ENCODE data around the gene COX5A. TPM values are rescaled to one million over a fixed set of nuclear protein-coding genes. Genes with fewer than 3 reads are reported as not detected.
"Not testable (repeated sequence)": the region's sequence is repeated elsewhere in the genome, so short reads cannot be mapped to it uniquely, and the experiment has no call there.

COX5A gene
- polyA plus RNA-seq, 1 donor from 2014 or later = 155 TPM

DNA sequence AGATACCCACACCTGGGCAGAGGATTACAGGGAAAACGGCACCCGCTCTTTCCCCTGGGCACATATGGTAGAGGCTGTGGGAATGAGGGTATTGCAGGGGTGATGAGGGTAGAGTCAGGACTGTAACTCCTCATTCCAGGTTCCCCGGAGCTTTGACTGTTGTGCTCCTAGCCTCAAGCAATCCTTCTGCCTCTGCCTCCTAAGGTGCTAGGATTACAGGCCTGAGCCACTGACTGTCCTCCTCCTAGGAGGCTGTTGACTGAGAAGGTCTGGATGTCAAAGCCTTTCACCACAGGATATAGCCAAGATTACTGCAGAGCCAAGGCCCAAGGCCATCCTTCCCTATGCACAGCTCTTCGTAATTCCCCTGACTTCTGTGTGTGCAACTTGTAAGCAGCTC is 49.2 kb downstream of the COX5A start:
- H3K4me3 ChIP-seq (ENCODE audit: low read length) = peak overlapping the region; percentile 82
- no peak overlapping the region for H2AFZ ChIP-seq (ENCODE audit: low read depth, low read length)
- H3K36me3 ChIP-seq (ENCODE audit: insufficient read depth, low read length) = peaks cover 5% of the 10 kb centered on the region
- no peaks in the 10 kb centered on the region for H3K27me3 ChIP-seq (ENCODE audit: insufficient read depth, low read depth, low read length)
- no peak overlapping the region for H3K9ac ChIP-seq (ENCODE audit: low read length)
- H4K20me1 ChIP-seq (ENCODE audit: insufficient read depth) = no peaks in the 10 kb centered on the region
- no peak overlapping the region for H3K27ac ChIP-seq (ENCODE audit: low read length)
- no peaks in the 10 kb centered on the region for H3K9me2 ChIP-seq (ENCODE audit: insufficient read depth, low read length)
- no peaks in the 10 kb centered on the region for H3F3A ChIP-seq (ENCODE audit: insufficient read depth, low read length, poor library complexity, severe bottlenecking)
- no peaks in the 10 kb centered on the region for H3K79me2 ChIP-seq (replicated peaks; ENCODE audit: insufficient read depth, low read length)
- no peaks in the 10 kb centered on the region for H3K9me3 ChIP-seq (ENCODE audit: low read length)
- peak overlapping the region; percentile 72 for H3K4me2 ChIP-seq (ENCODE audit: low read length)
- no peak for TF ChIP-seq EP300 (conservative IDR thresholded peaks at IDR 0.05; ENCODE audit: poor library complexity, severe bottlenecking)
- no peak for TF ChIP-seq POLR2AphosphoS5 (IDR thresholded peaks at IDR 0.05)
- TF ChIP-seq, protein P1, sequence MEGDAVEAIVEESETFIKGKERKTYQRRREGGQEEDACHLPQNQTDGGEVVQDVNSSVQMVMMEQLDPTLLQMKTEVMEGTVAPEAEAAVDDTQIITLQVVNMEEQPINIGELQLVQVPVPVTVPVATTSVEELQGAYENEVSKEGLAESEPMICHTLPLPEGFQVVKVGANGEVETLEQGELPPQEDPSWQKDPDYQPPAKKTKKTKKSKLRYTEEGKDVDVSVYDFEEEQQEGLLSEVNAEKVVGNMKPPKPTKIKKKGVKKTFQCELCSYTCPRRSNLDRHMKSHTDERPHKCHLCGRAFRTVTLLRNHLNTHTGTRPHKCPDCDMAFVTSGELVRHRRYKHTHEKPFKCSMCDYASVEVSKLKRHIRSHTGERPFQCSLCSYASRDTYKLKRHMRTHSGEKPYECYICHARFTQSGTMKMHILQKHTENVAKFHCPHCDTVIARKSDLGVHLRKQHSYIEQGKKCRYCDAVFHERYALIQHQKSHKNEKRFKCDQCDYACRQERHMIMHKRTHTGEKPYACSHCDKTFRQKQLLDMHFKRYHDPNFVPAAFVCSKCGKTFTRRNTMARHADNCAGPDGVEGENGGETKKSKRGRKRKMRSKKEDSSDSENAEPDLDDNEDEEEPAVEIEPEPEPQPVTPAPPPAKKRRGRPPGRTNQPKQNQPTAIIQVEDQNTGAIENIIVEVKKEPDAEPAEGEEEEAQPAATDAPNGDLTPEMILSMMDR (IDR thresholded peaks at IDR 0.05; ENCODE audit: poor library complexity, severe bottlenecking) = no peak
- TF ChIP-seq, protein P2, sequence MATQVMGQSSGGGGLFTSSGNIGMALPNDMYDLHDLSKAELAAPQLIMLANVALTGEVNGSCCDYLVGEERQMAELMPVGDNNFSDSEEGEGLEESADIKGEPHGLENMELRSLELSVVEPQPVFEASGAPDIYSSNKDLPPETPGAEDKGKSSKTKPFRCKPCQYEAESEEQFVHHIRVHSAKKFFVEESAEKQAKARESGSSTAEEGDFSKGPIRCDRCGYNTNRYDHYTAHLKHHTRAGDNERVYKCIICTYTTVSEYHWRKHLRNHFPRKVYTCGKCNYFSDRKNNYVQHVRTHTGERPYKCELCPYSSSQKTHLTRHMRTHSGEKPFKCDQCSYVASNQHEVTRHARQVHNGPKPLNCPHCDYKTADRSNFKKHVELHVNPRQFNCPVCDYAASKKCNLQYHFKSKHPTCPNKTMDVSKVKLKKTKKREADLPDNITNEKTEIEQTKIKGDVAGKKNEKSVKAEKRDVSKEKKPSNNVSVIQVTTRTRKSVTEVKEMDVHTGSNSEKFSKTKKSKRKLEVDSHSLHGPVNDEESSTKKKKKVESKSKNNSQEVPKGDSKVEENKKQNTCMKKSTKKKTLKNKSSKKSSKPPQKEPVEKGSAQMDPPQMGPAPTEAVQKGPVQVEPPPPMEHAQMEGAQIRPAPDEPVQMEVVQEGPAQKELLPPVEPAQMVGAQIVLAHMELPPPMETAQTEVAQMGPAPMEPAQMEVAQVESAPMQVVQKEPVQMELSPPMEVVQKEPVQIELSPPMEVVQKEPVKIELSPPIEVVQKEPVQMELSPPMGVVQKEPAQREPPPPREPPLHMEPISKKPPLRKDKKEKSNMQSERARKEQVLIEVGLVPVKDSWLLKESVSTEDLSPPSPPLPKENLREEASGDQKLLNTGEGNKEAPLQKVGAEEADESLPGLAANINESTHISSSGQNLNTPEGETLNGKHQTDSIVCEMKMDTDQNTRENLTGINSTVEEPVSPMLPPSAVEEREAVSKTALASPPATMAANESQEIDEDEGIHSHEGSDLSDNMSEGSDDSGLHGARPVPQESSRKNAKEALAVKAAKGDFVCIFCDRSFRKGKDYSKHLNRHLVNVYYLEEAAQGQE (IDR thresholded peaks at IDR 0.05; ENCODE audit: borderline replicate concordance) = no peak
- no peak for TF ChIP-seq MXI1 (conservative IDR thresholded peaks at IDR 0.05; ENCODE audit: poor library complexity, severe bottlenecking)

- not testable (repeated sequence) for H3K79me2 ChIP-seq (replicated peaks; ENCODE audit: insufficient read depth, low read length); H3F3A ChIP-seq (ENCODE audit: insufficient read depth, low read length, poor library complexity, severe bottlenecking); H3K9ac ChIP-seq (ENCODE audit: low read length); H3K9me2 ChIP-seq (ENCODE audit: insufficient read depth, low read length); H3K36me3 ChIP-seq (ENCODE audit: insufficient read depth, low read length); H3K4me3 ChIP-seq (ENCODE audit: low read length); H3K27ac ChIP-seq (ENCODE audit: low read length); H3K4me2 ChIP-seq (ENCODE audit: low read length); H4K20me1 ChIP-seq (ENCODE audit: insufficient read depth); H3K27me3 ChIP-seq (ENCODE audit: insufficient read depth, low read depth, low read length); H2AFZ ChIP-seq (ENCODE audit: low read depth, low read length); H3K9me3 ChIP-seq (ENCODE audit: low read length)
These were observed 50.2 kb downstream of the COX5A start for GRCh38 chr15:74887537-74888193.

GRCh38 chr15:74885461-74885860 is 52.4 kb downstream of the COX5A start:
- H3K36me3 ChIP-seq (ENCODE audit: insufficient read depth, low read length) = no peaks in the 10 kb centered on the region
- no peak overlapping the region for H3K4me2 ChIP-seq (ENCODE audit: low read length)
- no peak overlapping the region for H3K9ac ChIP-seq (ENCODE audit: low read length)
- H3K27me3 ChIP-seq (ENCODE audit: insufficient read depth, low read depth, low read length) = no peaks in the 10 kb centered on the region
- H3K79me2 ChIP-seq (replicated peaks; ENCODE audit: insufficient read depth, low read length) = no peaks in the 10 kb centered on the region
- no peaks in the 10 kb centered on the region for H3K9me3 ChIP-seq (ENCODE audit: low read length)
- H3K27ac ChIP-seq (ENCODE audit: low read length) = no peak overlapping the region
- H2AFZ ChIP-seq (ENCODE audit: low read depth, low read length) = no peak overlapping the region
- no peaks in the 10 kb centered on the region for H3K9me2 ChIP-seq (ENCODE audit: insufficient read depth, low read length)
- no peak overlapping the region for H3K4me3 ChIP-seq (ENCODE audit: low read length)
- no peaks in the 10 kb centered on the region for H4K20me1 ChIP-seq (ENCODE audit: insufficient read depth)
- TF ChIP-seq RAD21 (conservative IDR thresholded peaks at IDR 0.05) (no peak), MXI1 (conservative IDR thresholded peaks at IDR 0.05; ENCODE audit: poor library complexity, severe bottlenecking) (no peak), TAF1 (IDR thresholded peaks at IDR 0.05; ENCODE audit: low read depth) (no peak), EP300 (conservative IDR thresholded peaks at IDR 0.05; ENCODE audit: poor library complexity, severe bottlenecking) (no peak), POLR2AphosphoS5 (IDR thresholded peaks at IDR 0.05) (no peak), EZH2 (IDR thresholded peaks at IDR 0.05; ENCODE audit: borderline replicate concordance, insufficient read depth, low read length, poor library complexity, severe bottlenecking) (no peak)
- no peaks in the 10 kb centered on the region for H3F3A ChIP-seq (ENCODE audit: insufficient read depth, low read length, poor library complexity, severe bottlenecking)

Measured in neural cell (in vitro differentiated cells).